MCF 10A (cell line): ENCODE measurements around the gene NSUN3. TPM values are rescaled to one million over a fixed set of nuclear protein-coding genes. Genes with fewer than 3 reads are reported as not detected.

Source experiments
- BruUV-seq: library from RNA; stranded (reverse); fragments of 400-500 nt; replicated peaks from 2 replicates; lab custom pipeline; 2021; lab: Mats Ljungman, UMichigan
- CTCF ChIA-PET: fragments of 300-600 bp; sonication (Branson Sonifier 250); formaldehyde crosslinking; extraction: SDS; loops from one replicate; lab custom pipeline; 2021; ENCODE audit warnings: antibody characterized with exemption, inconsistent platforms; lab: Yijun Ruan, JAX
- POLR2A ChIA-PET: fragments of 300-600, 350-650 bp; sonication (Branson Sonifier 250); formaldehyde crosslinking; extraction: SDS; loops from one replicate; lab custom pipeline; 2020; ENCODE audit warnings: antibody characterized with exemption, inconsistent platforms; lab: Yijun Ruan, JAX
- DNase-seq: peaks from one replicate; pipeline ENCODE4 v3.0.0-alpha.2; 2018; ENCODE audit not compliant: unreplicated experiment
- H3K27ac Mint-ChIP-seq: one replicate; pipeline ENCODE4 v1.8.0; 2022; ENCODE audit warnings: mild to moderate bottlenecking, low read depth, mixed read lengths; ENCODE audit not compliant: unreplicated experiment
- H3K27me3 Mint-ChIP-seq: one replicate; pipeline ENCODE4 v1.8.0; 2022; ENCODE audit warnings: mixed read lengths; ENCODE audit not compliant: insufficient read depth, unreplicated experiment
- H3K36me3 Mint-ChIP-seq: one replicate; pipeline ENCODE4 v1.8.0; 2022; ENCODE audit warnings: mild to moderate bottlenecking, moderate library complexity, mixed read lengths; ENCODE audit not compliant: insufficient read depth, unreplicated experiment
- H3K4me1 Mint-ChIP-seq: one replicate; pipeline ENCODE4 v1.8.0; 2022; ENCODE audit warnings: mixed read lengths; ENCODE audit not compliant: insufficient read depth, unreplicated experiment
- H3K4me3 Mint-ChIP-seq: one replicate; pipeline ENCODE4 v1.8.0; 2022; ENCODE audit warnings: mild to moderate bottlenecking, moderate library complexity, mixed read lengths; ENCODE audit not compliant: unreplicated experiment
- H3K9me3 Mint-ChIP-seq: one replicate; pipeline ENCODE4 v1.8.0; 2022; ENCODE audit warnings: mixed read lengths; ENCODE audit not compliant: unreplicated experiment
- CTCF ChIP-seq: fragments of 200-600 bp; IDR thresholded peaks from one replicate; pipeline ENCODE4 v1.8.0; 2022; ENCODE audit warnings: antibody characterized with exemption, mild to moderate bottlenecking; ENCODE audit not compliant: unreplicated experiment
- intact Hi-C: fragments of 100-400 bp; cut with micrococcal nuclease; formaldehyde crosslinking; loops from 2 replicates; pipeline ENCODE4 v1.14.1; 2022
- total RNA-seq: library from RNA; stranded (reverse); gene quantifications from 2 replicates; pipeline ENCODE4 v1.2.3, GENCODE V29; 2022

NSUN3 gene
- total RNA-seq, 1 experiment from 2014 or later: 13.0 TPM

- CTCF ChIA-PET: no interaction called here
- no peaks in the 10 kb centered on the region for H3K36me3 Mint-ChIP-seq
- no peaks in the 10 kb centered on the region for H3K9me3 Mint-ChIP-seq
- POLR2A ChIA-PET: interaction anchor here (0.6 to 0.7 kb wide), 2 partner anchors 119 to 224 kb away, joined by 3 to 4 read pairs; no protein-coding TSS in a partner anchor
- H3K27me3 Mint-ChIP-seq: no peaks in the 10 kb centered on the region
- intact Hi-C loops: no loop called here
- no peak for DNase-seq
- no peak overlapping the region for H3K27ac Mint-ChIP-seq
- no peak for TF ChIP-seq CTCF
- peaks cover 5% of the 10 kb centered on the region for H3K4me1 Mint-ChIP-seq
- no TSS peak for BruUV-seq
- H3K4me3 Mint-ChIP-seq: no peak overlapping the region
Measured at GRCh38 chr3:94136133-94136532, 73.3 kb downstream of the NSUN3 start.

GRCh38 chr3:94137377-94137776, 74.5 kb downstream of the NSUN3 start:
- H3K27ac Mint-ChIP-seq: no peak overlapping the region
- TF ChIP-seq CTCF: no peak
- H3K4me3 Mint-ChIP-seq: no peak overlapping the region
- CTCF ChIA-PET: no interaction called here
- POLR2A ChIA-PET: no interaction called here
- intact Hi-C loops: no loop called here
- peaks cover 5% of the 10 kb centered on the region for H3K4me1 Mint-ChIP-seq
- no TSS peak for BruUV-seq
- no peak for DNase-seq
- no peaks in the 10 kb centered on the region for H3K27me3 Mint-ChIP-seq
- H3K36me3 Mint-ChIP-seq: no peaks in the 10 kb centered on the region
- H3K9me3 Mint-ChIP-seq: no peaks in the 10 kb centered on the region

- Mint-ChIP-seq H3K4me3 (no peak overlapping the region), H3K27ac (no peak overlapping the region), H3K4me1 (no peaks in the 10 kb centered on the region), H3K27me3 (no peaks in the 10 kb centered on the region), H3K9me3 (no peaks in the 10 kb centered on the region), H3K36me3 (no peaks in the 10 kb centered on the region)
- no TSS peak for BruUV-seq
- no peak for TF ChIP-seq CTCF
- intact Hi-C loops: no loop called here
- peak; percentile 8 for DNase-seq
- ChIA-PET POLR2A (no interaction called here), CTCF (interaction anchor here (0.6 to 1.0 kb wide), 3 partner anchors 11 to 20 kb away, joined by 3 to 4 read pairs (median 3); no protein-coding TSS in a partner anchor)
Measured at GRCh38 chr3:94146455-94146854, 83.6 kb downstream of the NSUN3 start.

- H3K4me3 Mint-ChIP-seq: no peak overlapping the region
- DNase-seq: no peak
- CTCF ChIA-PET: interaction anchor here (0.6 to 1.3 kb wide), 4 partner anchors 10 to 20 kb away, joined by 3 to 4 read pairs (median 3); no protein-coding TSS in a partner anchor
- H3K4me1 Mint-ChIP-seq: no peaks in the 10 kb centered on the region
- H3K36me3 Mint-ChIP-seq: no peaks in the 10 kb centered on the region
- POLR2A ChIA-PET: no interaction called here
- no TSS peak for BruUV-seq
- no peak overlapping the region for H3K27ac Mint-ChIP-seq
- no peak for TF ChIP-seq CTCF
- intact Hi-C loops: no loop called here
- H3K27me3 Mint-ChIP-seq: no peaks in the 10 kb centered on the region
- no peaks in the 10 kb centered on the region for H3K9me3 Mint-ChIP-seq
Measured at GRCh38 chr3:94147012-94147411, 84.2 kb downstream of the NSUN3 start.
